Measurements from ENCODE around the gene SLC25A21.

- TF ChIP-seq EP300 (IDR thresholded peaks at IDR 0.05; ENCODE audit: borderline replicate concordance) = no peak
- no peak for TF ChIP-seq NFIC (IDR thresholded peaks at IDR 0.05)
- peak; percentile 25; the same call in 1 of the 2 replicates for TF ChIP-seq RAD21 (IDR thresholded peaks at IDR 0.05; ENCODE audit: low read depth)
- no peak for TF ChIP-seq REST (IDR thresholded peaks at IDR 0.05; ENCODE audit: low read depth)
- TF ChIP-seq TEAD4 (IDR thresholded peaks at IDR 0.05) = no peak
- TF ChIP-seq TAF1 (IDR thresholded peaks at IDR 0.05; ENCODE audit: low read depth) = peak; percentile 38; the same call in 1 of the 2 replicates
Measured at GRCh38 chr14:37197421-37198272, 25.2 kb upstream of the SLC25A21 start, which contains the start of gene MIPOL1.
